Caki2 (cell line): ENCODE results near the gene DRD2. TPM values are rescaled to one million over a fixed set of nuclear protein-coding genes. Genes with fewer than 3 reads are reported as not detected.

Experiments used
- DNase-seq: peaks from one replicate; pipeline ENCODE4 v3.0.0-alpha.2; 2015; ENCODE audit warnings: low read depth
- in situ Hi-C: cut with HindIII; loops from 2 replicates; pipeline ENCODE4 v1.10.0; 2016; ENCODE audit warnings: low sequenced_read_pairs, low pct_unique_long_range_greater_than_20kb, mixed read lengths
- total RNA-seq: library from RNA; depleted of rRNA; stranded (reverse); fragments of >200 nt; shearing (Covaris generic); gene quantifications from 2 replicates; pipeline ENCODE4 v1.2.3, GENCODE V29; 2014; ENCODE audit warnings: low replicate concordance

Gene DRD2
- total RNA-seq, 1 experiment from 2014 or later = not detected

DNA sequence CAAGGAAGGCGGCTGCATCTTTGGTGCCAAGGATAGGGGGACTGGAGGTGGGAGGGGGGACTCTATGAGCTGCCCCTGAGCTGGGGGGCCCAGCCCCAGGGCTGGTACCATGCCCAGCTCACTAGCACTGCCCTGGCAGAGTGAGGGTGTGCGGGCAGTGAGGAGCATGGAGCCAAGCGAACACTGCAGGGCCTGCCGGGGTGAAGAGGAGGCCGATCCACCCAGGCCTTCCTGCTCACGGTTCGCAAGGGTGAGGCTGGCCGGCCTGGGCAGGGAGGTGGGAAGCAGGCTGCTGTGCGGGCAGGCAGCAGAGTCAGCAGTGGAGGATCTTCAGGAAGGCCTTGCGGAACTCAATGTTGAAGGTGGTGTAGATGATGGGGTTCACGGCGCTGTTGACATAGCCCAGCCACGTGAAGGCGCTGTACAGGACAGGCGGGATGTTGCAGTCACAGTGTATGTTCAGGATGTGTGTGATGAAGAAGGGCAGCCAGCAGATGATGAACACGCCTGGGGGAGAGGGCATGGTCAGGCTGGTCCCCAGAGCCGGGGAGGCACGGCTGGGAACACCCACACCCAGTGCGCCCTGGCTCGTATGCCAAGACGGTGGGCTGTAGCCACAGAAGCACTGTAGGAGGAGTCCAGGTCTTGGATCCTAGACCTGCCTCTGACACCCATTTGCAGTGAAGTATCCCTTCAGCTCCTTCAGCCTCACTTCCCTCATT lies 64.6 kb downstream of the DRD2 start:
- no peak for DNase-seq
- in situ Hi-C loops = no loop called here

DNA sequence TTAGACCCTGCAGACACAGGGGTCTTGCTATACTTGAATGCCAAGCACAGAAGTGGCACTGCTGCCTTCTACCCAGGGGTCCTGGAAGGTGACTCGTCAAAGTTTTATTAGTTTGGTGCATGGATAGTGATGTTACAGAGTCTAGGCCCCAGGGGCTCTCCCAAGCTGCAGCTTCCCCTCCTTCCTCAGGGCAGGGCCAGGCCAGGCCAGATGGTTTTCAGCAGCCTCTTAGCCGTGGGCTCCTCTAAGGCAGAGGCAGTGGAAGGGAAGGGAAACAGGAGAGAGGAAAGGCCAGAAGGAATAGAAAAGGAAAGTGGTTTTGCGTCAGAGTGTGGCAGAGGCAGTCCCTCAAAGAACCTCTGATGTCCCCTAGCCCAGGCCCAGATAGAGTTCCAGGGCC lies 65.7 kb downstream of the DRD2 start:
- DNase-seq = no peak
- in situ Hi-C loops = no loop called here

GRCh38 chr11:113408887-113409286 lies 66.3 kb downstream of the DRD2 start:
- no peak for DNase-seq
- in situ Hi-C loops = no loop called here

DNA sequence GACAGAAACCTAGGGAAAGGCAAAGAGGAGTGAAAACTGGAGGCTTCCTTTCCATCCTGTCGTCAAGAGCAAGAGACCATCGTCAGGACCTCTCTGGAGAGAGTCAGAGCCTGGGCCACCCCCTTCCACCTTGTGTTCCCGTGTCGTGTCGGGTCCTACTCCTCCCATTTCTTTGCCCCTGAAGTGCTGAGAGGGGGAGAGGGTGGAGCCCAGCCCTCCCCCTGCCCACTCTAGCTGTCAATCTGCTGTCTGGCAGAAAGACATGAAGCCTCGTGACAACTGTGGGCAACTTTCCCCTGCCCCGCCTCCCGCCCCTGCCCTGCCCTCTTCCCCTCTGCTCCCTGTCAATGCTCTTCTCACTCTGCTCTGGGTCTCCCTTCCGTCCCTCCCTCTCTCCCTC lies 67.0 kb downstream of the DRD2 start:
- in situ Hi-C loops = no loop called here
- no peak for DNase-seq

GRCh38 chr11:113407163-113407562 lies 68.0 kb downstream of the DRD2 start:
- no peak for DNase-seq
- in situ Hi-C loops = no loop called here

- no peak for DNase-seq
- in situ Hi-C loops = no loop called here
Observed at GRCh38 chr11:113405724-113406478, 69.3 kb downstream of the DRD2 start.

DNA sequence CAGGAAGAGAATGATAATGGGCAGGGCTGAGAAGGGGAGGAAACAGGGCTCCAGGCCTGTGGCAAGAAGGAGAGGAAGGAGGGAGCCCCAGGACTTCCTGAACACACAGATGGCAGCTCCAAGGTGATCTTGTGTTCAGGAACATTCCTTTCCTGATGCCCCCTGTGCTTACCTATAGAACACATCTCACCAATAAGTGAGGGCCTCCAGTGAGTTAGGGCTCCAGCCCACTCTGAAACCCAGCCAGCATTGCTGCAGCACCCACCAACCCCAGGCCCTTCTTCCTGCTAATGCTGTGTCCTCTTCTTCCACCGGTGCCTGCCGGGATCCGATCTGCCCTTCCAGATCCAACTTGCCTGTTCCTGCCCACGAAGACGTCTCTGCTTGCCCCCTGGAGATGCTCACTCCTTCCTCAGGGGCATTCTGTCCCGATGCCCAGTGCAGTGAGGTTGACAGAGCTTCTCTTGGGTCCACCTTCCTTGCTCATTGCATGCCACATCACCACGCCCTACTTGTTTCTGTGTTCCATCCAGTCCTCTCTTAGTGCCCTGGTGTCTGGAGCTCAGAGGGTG lies 70.3 kb downstream of the DRD2 start:
- DNase-seq = no peak
- in situ Hi-C loops = no loop called here

DNA sequence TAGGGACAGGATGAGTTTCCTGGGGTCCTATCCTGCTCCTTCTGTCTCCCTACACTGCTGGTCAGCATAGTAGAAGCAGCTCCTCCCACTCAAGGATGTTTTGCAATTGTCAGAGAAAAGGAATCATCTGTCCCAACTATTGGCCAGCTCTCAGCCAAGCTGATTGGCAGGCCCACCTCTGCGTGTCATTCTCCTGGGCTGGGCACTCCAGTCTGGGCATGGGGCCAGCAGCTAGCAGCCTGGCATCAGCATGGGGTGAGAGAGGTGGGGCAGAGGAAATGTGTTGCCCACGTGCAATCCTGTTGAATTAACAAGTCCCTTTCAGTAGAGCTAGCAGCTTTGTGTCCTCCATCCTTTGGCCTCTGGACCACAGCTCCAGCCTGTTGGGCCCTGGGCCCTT lies 73.5 kb downstream of the DRD2 start:
- peak; percentile 84 for DNase-seq
- in situ Hi-C loops = no loop called here

GRCh38 chr11:113400631-113401230 lies 74.5 kb downstream of the DRD2 start:
- no peak for DNase-seq
- in situ Hi-C loops = no loop called here

DNA sequence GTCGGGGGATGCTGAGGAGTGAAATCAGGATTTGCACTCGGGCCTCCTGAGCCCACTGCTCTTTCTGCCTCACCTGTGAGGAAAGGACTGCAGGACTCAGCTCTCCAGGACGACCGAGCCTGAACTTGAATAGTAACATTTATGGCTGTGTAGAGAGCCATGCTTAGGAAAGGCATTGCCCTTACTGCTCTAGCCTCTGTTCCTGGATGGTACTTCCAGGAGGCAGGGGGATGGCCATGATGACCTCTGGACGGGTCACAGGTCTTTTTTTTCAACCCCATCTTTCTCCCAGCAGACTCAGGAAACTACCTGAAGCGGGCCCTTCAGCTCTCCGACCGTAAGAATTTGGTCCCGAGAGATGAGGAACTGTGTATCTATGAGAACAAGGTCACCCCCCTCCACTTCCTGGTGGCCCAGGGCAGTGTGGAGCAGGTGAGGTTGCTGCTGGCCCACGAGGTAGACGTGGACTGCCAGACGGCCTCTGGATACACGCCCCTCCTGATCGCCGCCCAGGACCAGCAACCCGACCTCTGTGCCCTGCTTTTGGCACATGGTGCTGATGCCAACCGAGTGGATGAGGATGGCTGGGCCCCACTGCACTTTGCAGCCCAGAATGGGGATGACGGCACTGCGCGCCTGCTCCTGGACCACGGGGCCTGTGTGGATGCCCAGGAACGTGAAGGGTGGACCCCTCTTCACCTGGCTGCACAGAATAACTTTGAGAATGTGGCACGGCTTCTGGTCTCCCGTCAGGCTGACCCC lies 76.3 kb downstream of the DRD2 start:
- DNase-seq = no peak
- in situ Hi-C loops = no loop called here

DNA sequence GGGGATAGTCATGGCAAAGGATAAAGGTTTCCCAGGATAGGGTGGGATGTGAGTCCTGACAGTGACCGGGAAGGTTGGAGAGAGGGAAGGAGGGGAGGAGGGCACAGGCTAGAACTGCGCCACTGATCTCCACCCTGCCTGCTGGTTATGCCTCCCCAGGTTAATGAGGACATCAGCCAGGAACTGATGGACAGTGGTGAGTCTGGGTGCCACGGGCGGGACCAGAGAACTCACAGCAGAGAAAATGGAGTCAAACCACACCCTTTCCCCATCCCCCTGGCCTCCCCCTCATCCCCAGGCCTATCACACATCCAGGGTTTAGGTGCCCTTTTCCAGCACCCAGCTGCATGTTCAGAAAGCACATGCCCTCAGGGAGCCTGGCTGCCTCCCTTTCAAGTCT lies 77.4 kb downstream of the DRD2 start:
- in situ Hi-C loops = no loop called here
- DNase-seq = no peak

GRCh38 chr11:113397212-113397611 lies 78.0 kb downstream of the DRD2 start:
- in situ Hi-C loops = no loop called here
- no peak for DNase-seq

DNA sequence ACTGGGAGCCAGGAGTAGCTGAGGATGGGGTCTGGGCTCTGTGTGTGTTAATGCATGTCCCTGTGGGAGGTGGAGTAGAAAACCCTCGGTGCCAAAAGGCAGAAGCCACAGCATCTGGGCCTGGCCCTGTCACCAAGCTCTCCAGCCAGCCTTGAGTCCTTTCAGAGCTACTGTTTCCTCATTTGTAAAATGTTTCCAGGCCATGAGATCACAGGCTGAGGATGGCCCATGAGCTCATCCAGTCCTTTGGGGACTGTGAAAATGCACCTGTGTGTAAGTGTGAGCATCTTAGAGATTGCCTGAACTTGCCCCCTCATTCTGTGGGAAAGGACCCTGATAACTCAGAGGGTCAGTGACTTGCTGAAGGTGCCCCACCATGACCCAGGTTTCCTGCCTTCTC lies 78.5 kb downstream of the DRD2 start:
- DNase-seq = no peak
- in situ Hi-C loops = no loop called here

GRCh38 chr11:113395782-113396336 lies 79.3 kb downstream of the DRD2 start:
- in situ Hi-C loops = no loop called here

GRCh38 chr11:113394919-113395318 lies 80.3 kb downstream of the DRD2 start:
- no peak for DNase-seq
- in situ Hi-C loops = no loop called here

More at GRCh38 chr11:113395782-113396336, 79.3 kb downstream of the DRD2 start:
- no peak for DNase-seq

- in situ Hi-C loops = no loop called here
- DNase-seq = no peak
Observed at GRCh38 chr11:113393501-113393985, 81.7 kb downstream of the DRD2 start.

- in situ Hi-C loops = no loop called here
- DNase-seq = no peak
Observed at GRCh38 chr11:113392236-113392921, 82.8 kb downstream of the DRD2 start.
